Measurements from ENCODE around the gene ARFIP1.

- TF ChIP-seq CTCF (IDR thresholded peaks at IDR 0.05; ENCODE audit: low read depth, low read length) = no peak
- TF ChIP-seq POLR2A (IDR thresholded peaks at IDR 0.05; ENCODE audit: extremely low read depth, insufficient read length) = no peak
- no peak for TF ChIP-seq MYC (IDR thresholded peaks at IDR 0.05; ENCODE audit: low read depth, low read length)
These were observed 2.3 kb upstream of the ARFIP1 start for GRCh38 chr4:152777488-152777887.
